HFFc6 (cell line): ENCODE data around the gene DUSP22. TPM values are rescaled to one million over a fixed set of nuclear protein-coding genes. Genes with fewer than 3 reads are reported as not detected.

Source experiments
- DNase-seq: peaks from one replicate; pipeline ENCODE4 v3.0.0-alpha.2; 2018
- H3K27ac Mint-ChIP-seq: 2 replicates; pipeline ENCODE4 v1.8.0; 2020; ENCODE audit warnings: mild to moderate bottlenecking, mixed read lengths
- H3K27me3 Mint-ChIP-seq: 2 replicates; pipeline ENCODE4 v1.8.0; 2021; ENCODE audit warnings: mild to moderate bottlenecking, moderate library complexity, mixed read lengths; ENCODE audit not compliant: insufficient read depth
- H3K36me3 Mint-ChIP-seq: 2 replicates; pipeline ENCODE4 v1.8.0; 2021; ENCODE audit warnings: low read depth, mixed read lengths
- H3K4me1 Mint-ChIP-seq: 2 replicates; pipeline ENCODE4 v1.8.0; 2020; ENCODE audit warnings: low read depth, mixed read lengths
- H3K4me3 Mint-ChIP-seq: 2 replicates; pipeline ENCODE4 v1.8.0; 2020; ENCODE audit warnings: mild to moderate bottlenecking, moderate library complexity, mixed read lengths
- H3K9me3 Mint-ChIP-seq: 2 replicates; pipeline ENCODE4 v1.8.0; 2020; ENCODE audit warnings: mild to moderate bottlenecking, mixed read lengths
- CTCF ChIP-seq: fragments of 200-600 bp; sonication (generic); IDR thresholded peaks from 2 replicates; pipeline ENCODE4 v1.5.0; 2021; ENCODE audit warnings: antibody characterized with exemption, mild to moderate bottlenecking
- total RNA-seq, 6 experiments: library from RNA; stranded (reverse); fragmentation: NEBNext Ultra II Directional; extraction: Animal tissue kit (Norgen Biotek cat#: 25700); gene quantifications; 2 replicates in 1 of 6; 3 replicates in 5 of 6; pipeline ENCODE4 v1.2.3, GENCODE V29; 2021

Gene DUSP22
- total RNA-seq, 6 experiments from 2014 or later, result 6.8 to 11.9 (median 9.2) TPM

- Mint-ChIP-seq H3K27me3 (peaks cover 2% of the 10 kb centered on the region; the same call in 1 of the 2 replicates), H3K9me3 (peaks cover 6% of the 10 kb centered on the region; the same call in 1 of the 2 replicates), H3K36me3 (no peaks in the 10 kb centered on the region), H3K4me3 (no peak overlapping the region), H3K27ac (no peak overlapping the region), H3K4me1 (no peaks in the 10 kb centered on the region)
- no peak for DNase-seq
- TF ChIP-seq CTCF, result no peak
These were observed 38.7 kb downstream of the DUSP22 start for GRCh38 chr6:330948-331347.

- H3K4me3 Mint-ChIP-seq, result no peak overlapping the region
- peaks cover 6% of the 10 kb centered on the region; the same call in 1 of the 2 replicates for H3K9me3 Mint-ChIP-seq
These were observed 39.6 kb downstream of the DUSP22 start for GRCh38 chr6:331622-332521.

GRCh38 chr6:332671-333070, 40.4 kb downstream of the DUSP22 start:
- Mint-ChIP-seq H3K4me3 (no peak overlapping the region), H3K4me1 (no peaks in the 10 kb centered on the region), H3K27me3 (no peaks in the 10 kb centered on the region; the same call in 1 of the 2 replicates), H3K36me3 (no peaks in the 10 kb centered on the region), H3K9me3 (no peaks in the 10 kb centered on the region), H3K27ac (no peak overlapping the region)
- no peak for TF ChIP-seq CTCF
- DNase-seq, result no peak

More at GRCh38 chr6:331622-332521, 39.6 kb downstream of the DUSP22 start:
- DNase-seq, result no peak
- no peak for TF ChIP-seq CTCF
- Mint-ChIP-seq H3K36me3 (no peaks in the 10 kb centered on the region), H3K4me1 (no peaks in the 10 kb centered on the region), H3K27me3 (peaks cover 2% of the 10 kb centered on the region; the same call in 1 of the 2 replicates), H3K27ac (no peak overlapping the region)

GRCh38 chr6:333379-334002, 41.2 kb downstream of the DUSP22 start:
- no peaks in the 10 kb centered on the region for H3K9me3 Mint-ChIP-seq
- no peaks in the 10 kb centered on the region; the same call in 1 of the 2 replicates for H3K27me3 Mint-ChIP-seq
- H3K36me3 Mint-ChIP-seq, result no peaks in the 10 kb centered on the region
- H3K4me3 Mint-ChIP-seq, result no peak overlapping the region
- no peak for DNase-seq
- no peak overlapping the region for H3K27ac Mint-ChIP-seq
- TF ChIP-seq CTCF, result no peak
- H3K4me1 Mint-ChIP-seq, result no peaks in the 10 kb centered on the region

- H3K36me3 Mint-ChIP-seq, result no peaks in the 10 kb centered on the region
- no peak overlapping the region for H3K4me3 Mint-ChIP-seq
- DNase-seq, result no peak
- no peak for TF ChIP-seq CTCF
- H3K9me3 Mint-ChIP-seq, result no peaks in the 10 kb centered on the region
- no peaks in the 10 kb centered on the region for H3K4me1 Mint-ChIP-seq
- H3K27me3 Mint-ChIP-seq, result no peaks in the 10 kb centered on the region; the same call in 1 of the 2 replicates
- H3K27ac Mint-ChIP-seq, result no peak overlapping the region
These were observed 42.5 kb downstream of the DUSP22 start for GRCh38 chr6:334536-335510.
